HepG2 (cell line): ENCODE data around the gene TSR1. TPM values are rescaled to one million over a fixed set of nuclear protein-coding genes. Genes with fewer than 3 reads are reported as not detected.

ENCODE experiments used
- ASH2L ChIP-seq: fragments of 300-600, 200-600 bp; sonication (generic); IDR thresholded peaks from 2 replicates; pipeline ENCODE4 v1.7.0; 2017; ENCODE audit warnings: low read depth, mild to moderate bottlenecking, moderate library complexity, mixed read lengths, low read length; ENCODE audit not compliant: insufficient read length
- ETV6 ChIP-seq: sonication (generic); formaldehyde crosslinking; conservative IDR thresholded peaks from 2 replicates; pipeline ENCODE4 v1.4.0; 2020; ENCODE audit warnings: missing genetic modification reagents
- JUNB ChIP-seq: sonication (generic); formaldehyde crosslinking; IDR thresholded peaks from 2 replicates; pipeline ENCODE4 v1.8.0; 2022; ENCODE audit warnings: missing genetic modification reagents, mild to moderate bottlenecking, borderline replicate concordance
- MED1 ChIP-seq: sonication (generic); formaldehyde crosslinking; IDR thresholded peaks from 2 replicates; pipeline ENCODE4 v1.4.0; 2020; ENCODE audit warnings: missing genetic modification reagents
- NR2C2 ChIP-seq: sonication (generic); formaldehyde crosslinking; IDR thresholded peaks from 2 replicates; pipeline ENCODE4 v1.4.0; 2020; ENCODE audit warnings: missing genetic modification reagents, mild to moderate bottlenecking, moderate library complexity, borderline replicate concordance
- RFXAP ChIP-seq: sonication (generic); formaldehyde crosslinking; IDR thresholded peaks from 2 replicates; pipeline ENCODE4 v1.4.0; 2020; ENCODE audit warnings: missing genetic modification reagents, borderline replicate concordance
- RORA ChIP-seq: sonication (generic); formaldehyde crosslinking; IDR thresholded peaks from 2 replicates; pipeline ENCODE4 v1.5.0; 2020; ENCODE audit warnings: mild to moderate bottlenecking, missing genetic modification reagents, moderate library complexity
- SIX4 ChIP-seq: sonication (generic); formaldehyde crosslinking; IDR thresholded peaks from 2 replicates; pipeline ENCODE4 v1.4.0; 2020; ENCODE audit warnings: missing genetic modification reagents
- TARDBP ChIP-seq: sonication (generic); formaldehyde crosslinking; IDR thresholded peaks from 2 replicates; pipeline ENCODE4 v1.8.0; 2022; ENCODE audit warnings: mild to moderate bottlenecking, missing genetic modification reagents
- XBP1 ChIP-seq: sonication (generic); formaldehyde crosslinking; IDR thresholded peaks from 2 replicates; pipeline ENCODE4 v1.5.0; 2020; ENCODE audit warnings: missing genetic modification reagents
- YEATS4 ChIP-seq: sonication (generic); formaldehyde crosslinking; IDR thresholded peaks from 2 replicates; pipeline ENCODE4 v1.4.0; 2020; ENCODE audit warnings: missing genetic modification reagents, borderline replicate concordance
- ZEB1 ChIP-seq: IDR thresholded peaks from 2 replicates; pipeline ENCODE4 v1.6.1; 2012; ENCODE audit warnings: mild to moderate bottlenecking, low read depth, inconsistent platforms; ENCODE audit not compliant: insufficient replicate concordance
- ZNF446 ChIP-seq: sonication (generic); formaldehyde crosslinking; IDR thresholded peaks from 2 replicates; pipeline ENCODE4 v1.5.0; 2020; ENCODE audit warnings: mild to moderate bottlenecking, missing genetic modification reagents
- polyA plus RNA-seq, 8 experiments: library from polyadenylated mRNA; depleted of rRNA in 3 of 8; stranded (reverse) in 7 of 8; unstranded in 1 of 8; fragments of >200 nt; fragmentation: Illumina TruSeq in 4 of 8; extraction: Trizol in 4 of 8; gene quantifications; 2 replicates each; pipeline versions ENCODE4 v1.2.1 to v1.2.3, GENCODE V29; 2011 to 2016; ENCODE audit warnings: low read depth in 4 of 8, missing spikeins in 1 of 8, mixed read lengths in 1 of 8; ENCODE audit not compliant: insufficient read depth in 1 of 8
- total RNA-seq, 5 experiments: library from RNA; depleted of rRNA; stranded (reverse); fragments of >200 nt; fragmentation: Illumina TruSeq; extraction: Trizol; gene quantifications; 2 replicates each; pipeline ENCODE4 v1.2.3, GENCODE V29; 2016; ENCODE audit warnings: low read depth in 1 of 5
- TF ChIP-seq, protein P1 (sequence below), 2 experiments: sonication (generic) in 1 of 2; formaldehyde crosslinking in 1 of 2; IDR thresholded peaks; 2 replicates each; pipeline versions ENCODE4 v1.4.0 to v1.6.1; 2018 to 2020; ENCODE audit warnings: missing genetic modification reagents in 2 of 2, borderline replicate concordance in 1 of 2, low read depth in 1 of 2, mild to moderate bottlenecking in 1 of 2, missing biosample characterization in 1 of 2
- TF ChIP-seq, protein P2 (sequence below): sonication (generic); formaldehyde crosslinking; IDR thresholded peaks from 2 replicates; pipeline ENCODE4 v1.4.0; 2020; ENCODE audit warnings: missing genetic modification reagents
- TF ChIP-seq, protein P3 (sequence below): sonication (generic); formaldehyde crosslinking; IDR thresholded peaks from 2 replicates; pipeline ENCODE4 v1.4.0; 2020; ENCODE audit warnings: missing genetic modification reagents
- TF ChIP-seq, protein P4 (sequence below): IDR thresholded peaks from 2 replicates; pipeline ENCODE4 v1.6.1; 2016; ENCODE audit warnings: low read depth
- TF ChIP-seq, protein P5 (sequence below): sonication (generic); formaldehyde crosslinking; IDR thresholded peaks from 2 replicates; pipeline ENCODE4 v1.5.0; 2020; ENCODE audit warnings: mild to moderate bottlenecking, missing genetic modification reagents

Gene TSR1
- total and polyA plus RNA-seq, 2 of the 13 experiments (the other 11 are each of a cell fraction or from before 2014, with no cell fraction given): 7.1 to 65.8 TPM

DNA sequence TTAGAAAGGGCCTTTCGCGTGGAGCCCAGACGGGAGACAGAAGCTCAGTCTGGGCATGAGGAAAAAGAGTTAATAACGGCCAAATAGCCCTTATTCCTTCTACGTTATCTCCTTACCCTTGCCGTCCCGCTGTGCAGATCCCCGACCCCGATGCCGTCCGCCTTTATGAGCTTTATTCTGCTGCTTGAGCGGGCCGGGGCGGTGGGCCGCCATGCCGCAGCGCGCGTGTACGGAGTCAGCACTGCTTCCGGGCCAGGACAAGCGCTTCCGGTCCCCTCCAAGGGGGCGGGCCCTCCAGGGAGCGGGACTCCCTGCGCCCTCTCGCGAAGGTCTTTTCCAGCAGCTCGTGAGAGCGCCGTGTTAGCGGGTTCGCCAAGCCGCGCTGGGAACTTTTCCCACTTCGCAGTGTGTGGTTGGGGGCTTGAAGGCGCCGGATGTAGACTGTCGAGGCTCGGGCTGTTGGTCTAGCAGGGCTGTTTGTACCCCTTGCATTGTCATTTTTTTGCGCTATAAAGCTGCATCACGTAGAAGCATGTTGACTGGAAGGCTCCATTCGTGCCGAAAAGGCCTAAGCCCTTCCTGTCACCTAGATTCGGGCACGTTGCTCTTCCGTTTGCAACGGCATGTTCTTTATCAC is at the start of gene TSR1 (continued):
- TF ChIP-seq SIX4 (CRISPR knock-in tag): no peak
- TF ChIP-seq YEATS4 (CRISPR knock-in tag): peak; percentile 98
- TF ChIP-seq ASH2L: peak; percentile 84
- peak; percentile 72; the same call in 1 of the 2 replicates for TF ChIP-seq ZNF446 (CRISPR knock-in tag)
- TF ChIP-seq, protein P1, sequence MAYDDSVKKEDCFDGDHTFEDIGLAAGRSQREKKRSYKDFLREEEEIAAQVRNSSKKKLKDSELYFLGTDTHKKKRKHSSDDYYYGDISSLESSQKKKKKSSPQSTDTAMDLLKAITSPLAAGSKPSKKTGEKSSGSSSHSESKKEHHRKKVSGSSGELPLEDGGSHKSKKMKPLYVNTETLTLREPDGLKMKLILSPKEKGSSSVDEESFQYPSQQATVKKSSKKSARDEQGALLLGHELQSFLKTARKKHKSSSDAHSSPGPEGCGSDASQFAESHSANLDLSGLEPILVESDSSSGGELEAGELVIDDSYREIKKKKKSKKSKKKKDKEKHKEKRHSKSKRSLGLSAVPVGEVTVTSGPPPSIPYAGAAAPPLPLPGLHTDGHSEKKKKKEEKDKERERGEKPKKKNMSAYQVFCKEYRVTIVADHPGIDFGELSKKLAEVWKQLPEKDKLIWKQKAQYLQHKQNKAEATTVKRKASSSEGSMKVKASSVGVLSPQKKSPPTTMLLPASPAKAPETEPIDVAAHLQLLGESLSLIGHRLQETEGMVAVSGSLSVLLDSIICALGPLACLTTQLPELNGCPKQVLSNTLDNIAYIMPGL (CRISPR knock-in tag; IDR thresholded peaks at IDR 0.05; ENCODE audit: borderline replicate concordance in 1 of 2, low read depth in 1 of 2): peak; percentile 64; a peak in 3 of 4 replicates
- TF ChIP-seq, protein P2, sequence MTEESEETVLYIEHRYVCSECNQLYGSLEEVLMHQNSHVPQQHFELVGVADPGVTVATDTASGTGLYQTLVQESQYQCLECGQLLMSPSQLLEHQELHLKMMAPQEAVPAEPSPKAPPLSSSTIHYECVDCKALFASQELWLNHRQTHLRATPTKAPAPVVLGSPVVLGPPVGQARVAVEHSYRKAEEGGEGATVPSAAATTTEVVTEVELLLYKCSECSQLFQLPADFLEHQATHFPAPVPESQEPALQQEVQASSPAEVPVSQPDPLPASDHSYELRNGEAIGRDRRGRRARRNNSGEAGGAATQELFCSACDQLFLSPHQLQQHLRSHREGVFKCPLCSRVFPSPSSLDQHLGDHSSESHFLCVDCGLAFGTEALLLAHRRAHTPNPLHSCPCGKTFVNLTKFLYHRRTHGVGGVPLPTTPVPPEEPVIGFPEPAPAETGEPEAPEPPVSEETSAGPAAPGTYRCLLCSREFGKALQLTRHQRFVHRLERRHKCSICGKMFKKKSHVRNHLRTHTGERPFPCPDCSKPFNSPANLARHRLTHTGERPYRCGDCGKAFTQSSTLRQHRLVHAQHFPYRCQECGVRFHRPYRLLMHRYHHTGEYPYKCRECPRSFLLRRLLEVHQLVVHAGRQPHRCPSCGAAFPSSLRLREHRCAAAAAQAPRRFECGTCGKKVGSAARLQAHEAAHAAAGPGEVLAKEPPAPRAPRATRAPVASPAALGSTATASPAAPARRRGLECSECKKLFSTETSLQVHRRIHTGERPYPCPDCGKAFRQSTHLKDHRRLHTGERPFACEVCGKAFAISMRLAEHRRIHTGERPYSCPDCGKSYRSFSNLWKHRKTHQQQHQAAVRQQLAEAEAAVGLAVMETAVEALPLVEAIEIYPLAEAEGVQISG (CRISPR knock-in tag): peak; percentile 93
- no peak for TF ChIP-seq ZEB1
- TF ChIP-seq NR2C2 (CRISPR knock-in tag): peak; percentile 100
- no peak; the same call in 1 of the 2 replicates for TF ChIP-seq MED1 (CRISPR knock-in tag)
- peak; percentile 89 for TF ChIP-seq XBP1 (CRISPR knock-in tag)
- no peak for TF ChIP-seq RORA (CRISPR knock-in tag)
- TF ChIP-seq ETV6 (CRISPR knock-in tag): 0 out of 2 replicates have a peak, but pooled peaks have one; percentile 11
- TF ChIP-seq, protein P3, sequence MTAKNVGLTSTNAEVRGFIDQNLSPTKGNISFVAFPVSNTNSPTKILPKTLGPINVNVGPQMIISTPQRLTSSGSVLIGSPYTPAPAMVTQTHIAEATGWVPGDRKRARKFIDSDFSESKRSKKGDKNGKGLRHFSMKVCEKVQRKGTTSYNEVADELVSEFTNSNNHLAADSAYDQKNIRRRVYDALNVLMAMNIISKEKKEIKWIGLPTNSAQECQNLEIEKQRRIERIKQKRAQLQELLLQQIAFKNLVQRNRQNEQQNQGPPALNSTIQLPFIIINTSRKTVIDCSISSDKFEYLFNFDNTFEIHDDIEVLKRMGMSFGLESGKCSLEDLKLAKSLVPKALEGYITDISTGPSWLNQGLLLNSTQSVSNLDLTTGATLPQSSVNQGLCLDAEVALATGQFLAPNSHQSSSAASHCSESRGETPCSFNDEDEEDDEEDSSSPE (CRISPR knock-in tag): peak; percentile 87
- peak; percentile 77 for TF ChIP-seq TARDBP
- TF ChIP-seq, protein P4, sequence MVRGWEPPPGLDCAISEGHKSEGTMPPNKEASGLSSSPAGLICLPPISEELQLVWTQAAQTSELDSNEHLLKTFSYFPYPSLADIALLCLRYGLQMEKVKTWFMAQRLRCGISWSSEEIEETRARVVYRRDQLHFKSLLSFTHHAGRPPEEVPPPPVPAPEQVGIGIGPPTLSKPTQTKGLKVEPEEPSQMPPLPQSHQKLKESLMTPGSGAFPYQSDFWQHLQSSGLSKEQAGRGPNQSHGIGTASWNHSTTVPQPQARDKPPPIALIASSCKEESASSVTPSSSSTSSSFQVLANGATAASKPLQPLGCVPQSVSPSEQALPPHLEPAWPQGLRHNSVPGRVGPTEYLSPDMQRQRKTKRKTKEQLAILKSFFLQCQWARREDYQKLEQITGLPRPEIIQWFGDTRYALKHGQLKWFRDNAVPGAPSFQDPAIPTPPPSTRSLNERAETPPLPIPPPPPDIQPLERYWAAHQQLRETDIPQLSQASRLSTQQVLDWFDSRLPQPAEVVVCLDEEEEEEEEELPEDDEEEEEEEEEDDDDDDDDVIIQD (CRISPR knock-in tag): 0 out of 2 replicates have a peak, but pooled peaks have one; percentile 17
- TF ChIP-seq, protein P5, sequence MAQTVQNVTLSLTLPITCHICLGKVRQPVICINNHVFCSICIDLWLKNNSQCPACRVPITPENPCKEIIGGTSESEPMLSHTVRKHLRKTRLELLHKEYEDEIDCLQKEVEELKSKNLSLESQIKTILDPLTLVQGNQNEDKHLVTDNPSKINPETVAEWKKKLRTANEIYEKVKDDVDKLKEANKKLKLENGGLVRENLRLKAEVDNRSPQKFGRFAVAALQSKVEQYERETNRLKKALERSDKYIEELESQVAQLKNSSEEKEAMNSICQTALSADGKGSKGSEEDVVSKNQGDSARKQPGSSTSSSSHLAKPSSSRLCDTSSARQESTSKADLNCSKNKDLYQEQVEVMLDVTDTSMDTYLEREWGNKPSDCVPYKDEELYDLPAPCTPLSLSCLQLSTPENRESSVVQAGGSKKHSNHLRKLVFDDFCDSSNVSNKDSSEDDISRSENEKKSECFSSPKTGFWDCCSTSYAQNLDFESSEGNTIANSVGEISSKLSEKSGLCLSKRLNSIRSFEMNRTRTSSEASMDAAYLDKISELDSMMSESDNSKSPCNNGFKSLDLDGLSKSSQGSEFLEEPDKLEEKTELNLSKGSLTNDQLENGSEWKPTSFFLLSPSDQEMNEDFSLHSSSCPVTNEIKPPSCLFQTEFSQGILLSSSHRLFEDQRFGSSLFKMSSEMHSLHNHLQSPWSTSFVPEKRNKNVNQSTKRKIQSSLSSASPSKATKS: no peak
- TF ChIP-seq RFXAP (CRISPR knock-in tag): peak; percentile 67; the same call in 1 of the 2 replicates
- no peak for TF ChIP-seq JUNB (CRISPR knock-in tag)
